ENCODE results near the gene CDK10. TPM values are rescaled to one million over a fixed set of nuclear protein-coding genes. Genes with fewer than 3 reads are reported as not detected.
A peak's percentile ranks its signal among the peaks of the same experiment; 100 is the strongest.

The CDK10 gene
- total and polyA plus RNA-seq, 10 of the 15 experiments (the other 5 are each of a cell fraction or from before 2014, with no cell fraction given) = 1.5 to 58.7 (median 36.0) TPM

GRCh38 chr16:89721546-89722391, 35.3 kb downstream of the CDK10 start:
- H3K9ac ChIP-seq (ENCODE audit: control insufficient read depth, insufficient read depth, low read length) = peak overlapping the region; percentile 75
- peaks cover 31% of the 10 kb centered on the region for H3K4me1 ChIP-seq (ENCODE audit: control insufficient read depth, insufficient read depth, low read length)
- no peaks in the 10 kb centered on the region for H3K9me3 ChIP-seq (replicated peaks; ENCODE audit: control insufficient read depth, insufficient read depth, low read length)
- intact Hi-C loops (cut with micrococcal nuclease; ENCODE audit: unreplicated experiment) = loop anchor here (2.0 kb wide), 1 partner anchor 43 kb away; no protein-coding TSS in a partner anchor
- ATAC-seq (peak; percentile 63), FAIRE-seq (no peak), DNase-seq (ENCODE audit: low read depth, low spot score) (no peak)
- H3K27ac ChIP-seq (ENCODE audit: control insufficient read depth, insufficient read depth) = peak overlapping the region; percentile 55
- BruUV-seq (replicated peaks) = no TSS peak
- peaks cover 7 to 11% of the 10 kb centered on the region in 2 experiments; a peak in 3 of 4 replicates for H3K36me3 ChIP-seq (ENCODE audit: control insufficient read depth in 2 of 2, insufficient read depth in 2 of 2, low read length in 1 of 2)
- H3K27me3 ChIP-seq (replicated peaks in 1 of 2; ENCODE audit: control insufficient read depth in 2 of 2, insufficient read depth in 2 of 2, low read length in 1 of 2) = no peaks in the 10 kb centered on the region
- WGBS (ENCODE audit: insufficient coverage, insufficient replicate concordance, low lambda C conversion rate, missing lambda C conversion rate) = 1% methylated on average over 85 of the region's 112 CpGs
- H2AFZ ChIP-seq (ENCODE audit: control insufficient read depth, low read depth, low read length) = peak overlapping the region; percentile 15; the same call in 1 of the 2 replicates
- ChIA-PET POLR2A (no interaction called here), SMC1A (ENCODE audit: uncharacterized antibody, unreplicated experiment) (interaction anchor here (1.1 kb wide), 1 partner anchor 43 kb away, joined by 3 read pairs; no protein-coding TSS in a partner anchor), CTCF (no interaction called here), RAD21 (ENCODE audit: unreplicated experiment) (no interaction called here)
- peak overlapping the region; percentile 93 for H3K4me3 ChIP-seq
- peak overlapping the region; percentile 97 for H3K4me2 ChIP-seq (ENCODE audit: control insufficient read depth, insufficient read depth)
- H3K79me2 ChIP-seq (ENCODE audit: control insufficient read depth, insufficient read depth, low read length) = peaks cover 24% of the 10 kb centered on the region
- in situ Hi-C loops (cut with MboI) = no loop called here
- H4K20me1 ChIP-seq (ENCODE audit: control insufficient read depth, insufficient read depth) = no peaks in the 10 kb centered on the region
- TF ChIP-seq ZBED1 (IDR thresholded peaks at IDR 0.05; ENCODE audit: borderline replicate concordance) (no peak), CHD2 (IDR thresholded peaks at IDR 0.05; ENCODE audit: borderline replicate concordance, low read depth, low read length) (0 out of 2 replicates have a peak, but pooled peaks have one; percentile 47), MTA2 (IDR thresholded peaks at IDR 0.05; ENCODE audit: low read depth) (no peak), BMI1 (IDR thresholded peaks at IDR 0.05; ENCODE audit: borderline replicate concordance) (no peak), E4F1 (IDR thresholded peaks at IDR 0.05; ENCODE audit: borderline replicate concordance, partially characterized antibody) (no peak), POLR2A (IDR thresholded peaks at IDR 0.05; ENCODE audit: low read depth, low read length) (peak; percentile 3; the same call in 1 of the 2 replicates), SMAD1 (IDR thresholded peaks at IDR 0.05; ENCODE audit: low read depth, partially characterized antibody) (no peak), ATF7 (IDR thresholded peaks at IDR 0.05; ENCODE audit: low read depth) (no peak), PAX5 (IDR thresholded peaks at IDR 0.05; ENCODE audit: borderline replicate concordance, low read depth, low read length) (0 out of 2 replicates have a peak, but pooled peaks have one; percentile 5), TBL1XR1 (IDR thresholded peaks at IDR 0.05; ENCODE audit: low read depth, low read length) (no peak), ELK1 (IDR thresholded peaks at IDR 0.05; ENCODE audit: low read depth, low read length) (peak; percentile 16; the same call in 1 of the 2 replicates), EZH2 (IDR thresholded peaks at IDR 0.05; ENCODE audit: borderline replicate concordance, control insufficient read depth, low read depth, low read length) (no peak), BCL11A (IDR thresholded peaks at IDR 0.05; ENCODE audit: low read depth, low read length) (no peak), EGR1 (IDR thresholded peaks at IDR 0.05; ENCODE audit: borderline replicate concordance in 1 of 2, low read depth in 2 of 2, low read length in 2 of 2) (no peak), RUNX3 (IDR thresholded peaks at IDR 0.05; ENCODE audit: low read length) (peak; percentile 71), CREB1 (IDR thresholded peaks at IDR 0.05; ENCODE audit: low read depth) (no peak), BACH1 (IDR thresholded peaks at IDR 0.05; ENCODE audit: borderline replicate concordance) (peak; percentile 66), POLR2AphosphoS2 (IDR thresholded peaks at IDR 0.05; ENCODE audit: low read depth, low read length) (no peak; the same call in 1 of the 2 replicates), FOS (IDR thresholded peaks at IDR 0.05; ENCODE audit: borderline replicate concordance, extremely low read depth, insufficient read length) (no peak), NR2F1 (conservative IDR thresholded peaks at IDR 0.05) (no peak; the same call in 1 of the 2 replicates)
